Measurements from ENCODE around the gene KRTAP17-1.

The KRTAP17-1 gene

DNA sequence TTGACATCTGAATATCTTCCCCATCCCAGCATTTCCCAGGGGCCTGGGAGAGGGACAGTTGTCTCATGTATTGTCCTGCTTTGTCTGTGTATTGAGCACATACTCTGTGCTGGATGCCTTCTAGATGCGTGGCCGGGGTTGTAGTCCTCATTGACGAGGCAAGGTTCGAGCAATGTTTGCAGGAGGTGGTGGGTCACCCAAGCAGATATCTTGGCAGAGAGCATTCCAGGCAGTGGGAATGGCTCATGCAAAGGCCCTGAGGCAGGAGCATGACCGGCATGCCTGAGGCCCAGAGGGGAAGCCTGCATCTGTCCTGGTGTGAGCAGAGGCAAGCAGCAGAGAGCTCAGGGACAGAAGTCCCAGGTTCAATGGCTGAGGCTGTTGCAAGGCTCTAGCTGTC lies 17.6 kb upstream of the KRTAP17-1 start:
- DNase-seq (ENCODE audit: low read depth in 2 of 2) = no peak

DNA sequence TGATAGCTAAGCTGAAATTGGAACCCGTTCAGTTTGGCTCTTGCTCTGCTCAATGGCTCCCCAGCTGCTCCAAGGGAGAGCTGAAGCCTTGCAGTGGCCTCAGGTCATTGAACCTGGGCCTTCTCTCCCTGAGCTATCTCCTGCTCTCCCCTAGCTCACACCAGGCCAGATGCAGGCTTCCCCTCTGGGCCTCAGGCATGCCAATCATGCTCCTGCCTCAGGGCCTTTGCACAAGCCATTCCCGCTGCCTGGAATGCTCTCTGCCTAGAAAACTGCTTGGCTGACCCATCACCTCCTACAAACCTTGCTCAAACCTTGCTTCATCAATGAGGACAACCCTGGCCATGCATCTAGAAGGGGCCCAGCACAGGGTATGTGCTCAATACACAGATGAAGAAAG lies 16.7 kb upstream of the KRTAP17-1 start:
- no peak for DNase-seq (ENCODE audit: low read depth in 2 of 2)

DNA sequence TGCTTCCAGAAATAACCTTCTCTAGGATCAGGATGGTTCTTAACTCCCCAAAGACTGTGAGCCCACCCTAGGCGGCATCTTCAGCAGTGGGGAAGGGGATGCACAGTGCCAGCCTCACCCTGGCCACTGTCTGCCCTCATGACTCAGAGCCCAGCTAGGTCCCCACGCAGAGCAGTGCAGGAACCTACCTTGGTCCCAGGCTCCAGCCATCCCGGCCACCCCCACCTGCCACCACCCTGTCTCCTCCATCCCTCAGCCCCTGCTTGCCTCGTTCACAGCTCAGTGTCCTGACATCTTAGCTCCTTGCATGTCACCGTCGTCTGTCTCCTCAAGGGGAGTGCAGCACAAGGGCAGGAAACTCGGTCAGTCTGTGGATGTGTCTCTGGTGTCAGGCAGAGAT lies 16.1 kb upstream of the KRTAP17-1 start:
- DNase-seq (ENCODE audit: low read depth in 2 of 2) = no peak

DNA sequence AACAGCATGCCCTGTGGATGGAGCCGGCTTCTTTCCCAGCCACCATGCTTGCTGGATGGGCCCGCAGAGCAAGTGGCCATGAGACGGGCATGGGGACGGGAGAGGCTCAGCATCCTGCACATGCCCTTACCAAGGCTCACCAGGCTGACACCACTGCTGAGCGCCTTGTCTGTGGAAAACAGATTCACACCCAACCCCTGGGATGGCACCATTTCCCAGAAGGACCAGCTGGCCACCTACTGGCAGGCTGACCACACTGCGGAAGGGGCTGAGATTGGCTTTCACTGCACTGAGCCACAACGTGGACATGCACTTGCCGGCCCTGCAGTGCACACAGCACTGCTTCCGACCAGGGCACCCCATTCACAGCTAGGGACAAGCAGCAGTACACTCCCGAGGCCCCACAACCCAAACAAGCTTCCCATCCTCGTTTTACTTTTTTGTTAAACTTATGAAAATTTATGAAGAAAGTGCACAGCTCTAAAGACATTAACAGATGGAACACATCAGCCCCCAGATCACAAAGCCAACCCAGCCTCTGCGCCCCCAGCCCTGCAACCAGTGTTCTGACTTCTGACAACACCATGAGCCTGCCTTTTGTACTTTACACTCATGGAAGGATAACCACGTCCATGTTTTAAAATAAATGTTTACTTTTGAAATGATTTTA lies 13.9 kb upstream of the KRTAP17-1 start:
- DNase-seq (ENCODE audit: low read depth in 2 of 2) = peak; percentile 10

DNA sequence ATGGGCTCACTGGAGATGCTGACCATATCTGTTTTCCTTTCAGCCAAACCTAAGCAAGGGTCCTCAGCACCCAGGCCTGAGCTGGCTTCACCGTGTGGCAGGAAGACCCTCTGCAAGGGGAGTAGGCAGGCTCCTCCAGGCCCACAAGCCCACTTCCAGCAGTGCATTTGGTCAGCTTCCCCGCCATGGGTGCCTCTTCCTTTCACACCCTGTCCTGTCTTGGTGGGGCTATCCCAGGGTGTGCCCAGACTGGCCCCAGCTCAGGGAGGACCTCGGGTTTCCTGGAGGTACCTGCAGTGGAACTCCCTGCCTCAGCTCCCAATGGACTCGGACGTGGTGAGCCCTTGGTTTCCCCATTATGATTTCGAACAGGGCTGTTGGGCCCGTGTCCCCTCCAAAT lies 12.7 kb upstream of the KRTAP17-1 start:
- no peak for DNase-seq (ENCODE audit: low read depth in 2 of 2)

DNA sequence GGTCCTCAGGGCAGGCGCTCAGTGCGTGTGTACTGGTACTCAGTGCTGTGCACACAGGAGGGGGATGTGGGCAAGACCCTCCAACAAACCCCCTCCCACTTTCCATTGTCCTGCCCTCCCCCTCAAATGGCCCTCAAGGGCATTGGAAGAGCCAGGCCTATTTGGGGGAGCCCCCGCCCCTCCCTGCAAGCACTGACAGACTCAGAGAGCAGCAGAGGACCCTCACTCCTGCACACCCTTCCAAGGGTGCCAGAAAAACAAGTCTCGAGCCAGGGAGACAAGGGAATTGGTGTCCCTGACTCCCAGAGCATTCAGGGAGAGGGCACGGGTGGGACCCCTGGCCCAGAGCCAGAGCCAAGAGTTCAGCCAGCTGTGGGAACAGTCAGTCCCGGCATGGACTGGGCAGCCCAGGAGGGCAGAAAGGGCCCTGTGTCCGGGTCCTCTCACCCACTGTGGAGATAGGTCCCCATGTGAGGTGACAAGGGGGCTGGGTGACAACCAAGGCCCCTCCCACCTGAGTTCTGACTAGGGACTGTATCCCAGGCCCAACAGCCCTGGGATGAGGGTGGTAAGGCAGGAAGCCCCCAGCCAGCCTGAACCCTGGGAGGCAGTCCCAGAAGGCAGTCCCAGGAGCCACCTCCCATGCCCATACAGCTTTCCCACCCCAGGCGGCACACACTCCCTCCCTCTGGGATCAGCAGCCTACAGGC lies 12.1 kb upstream of the KRTAP17-1 start:
- no peak for DNase-seq (ENCODE audit: low read depth in 2 of 2)

DNA sequence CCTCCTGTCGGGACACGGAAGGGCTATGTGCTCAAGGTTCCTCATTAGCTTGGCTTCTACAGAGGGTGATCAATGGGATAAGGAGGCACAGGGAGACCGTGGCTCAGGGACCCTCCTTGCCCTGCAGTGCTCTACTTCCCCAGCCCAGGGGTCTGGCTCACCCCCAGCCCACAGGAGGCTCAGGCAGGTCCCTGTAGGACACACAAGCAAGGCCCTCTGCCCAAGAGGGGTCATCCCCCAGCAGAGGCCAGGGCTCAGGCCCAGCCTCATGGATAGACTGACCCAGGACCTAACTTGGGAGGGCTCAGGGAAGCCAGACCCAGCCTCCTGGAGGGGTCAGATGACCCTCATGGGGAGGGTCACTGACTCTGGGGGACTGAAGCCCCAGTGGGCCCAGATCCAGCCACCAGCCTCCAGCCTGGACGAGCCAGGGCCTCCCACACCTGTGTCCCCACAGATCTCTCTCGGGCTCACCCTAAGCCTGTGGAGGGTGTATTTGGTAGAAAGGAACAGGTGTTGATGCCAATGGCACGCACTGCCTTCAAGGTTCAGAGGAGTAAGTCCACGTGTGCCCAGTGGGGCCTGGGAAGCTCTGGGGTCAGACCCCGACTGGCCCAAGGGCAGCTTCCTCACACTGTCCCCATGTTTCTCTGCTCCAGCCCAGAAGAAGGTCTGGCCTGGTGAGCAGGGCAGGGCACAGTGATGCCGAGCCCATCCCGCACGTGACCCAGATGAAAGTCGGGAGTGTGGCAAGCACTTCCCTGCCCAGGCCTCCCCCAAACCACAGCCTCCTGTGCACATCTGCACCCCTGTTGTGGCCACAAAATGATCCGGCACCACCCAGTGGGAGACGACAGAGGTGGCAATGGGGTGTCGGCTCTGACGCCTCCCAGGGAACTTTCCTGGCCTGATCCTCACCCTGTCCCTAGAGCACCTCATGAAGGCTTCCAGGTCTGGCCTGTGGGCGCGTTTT lies 10.9 kb upstream of the KRTAP17-1 start:
- no peak for DNase-seq (ENCODE audit: low read depth in 2 of 2)

DNA sequence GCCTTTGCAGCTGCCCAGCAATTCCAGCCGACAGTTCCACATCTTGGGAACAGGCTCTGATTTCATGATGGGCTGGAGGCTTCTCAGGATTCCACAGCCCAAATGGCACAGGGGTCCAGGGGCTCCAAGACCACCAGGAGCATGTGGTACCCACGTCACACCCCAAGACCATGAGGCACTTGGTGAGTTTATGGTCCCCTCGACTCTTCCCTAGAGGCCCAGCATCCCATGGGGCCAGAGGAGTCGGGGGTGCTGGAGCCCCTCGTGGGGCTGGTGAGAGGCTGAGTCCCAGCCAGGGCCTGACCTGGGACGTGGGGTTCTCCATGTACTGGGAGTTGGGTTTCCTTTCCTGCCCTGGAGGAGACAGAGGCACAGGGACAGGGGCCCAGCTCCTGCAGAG lies 10.1 kb upstream of the KRTAP17-1 start:
- no peak for DNase-seq (ENCODE audit: low read depth in 2 of 2)

DNA sequence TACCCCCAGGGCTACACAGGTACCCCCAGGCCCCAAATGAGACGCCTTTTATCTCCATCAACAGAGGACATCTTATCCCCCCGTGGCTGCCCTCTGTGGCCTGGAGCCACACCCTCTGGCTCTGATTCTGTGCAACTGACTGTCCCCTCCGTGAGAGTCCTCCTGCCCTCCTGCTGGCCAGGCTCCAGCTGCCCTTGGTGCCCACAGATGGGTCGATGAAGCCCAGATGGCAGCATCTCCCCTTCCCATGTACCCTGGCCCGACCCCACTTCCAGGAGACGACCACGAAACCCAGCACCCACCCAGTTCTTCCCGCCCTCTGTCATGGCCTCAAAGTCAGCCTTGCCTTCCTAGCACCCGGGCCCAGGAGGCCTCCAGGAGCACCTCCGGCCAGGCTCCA lies 9.6 kb upstream of the KRTAP17-1 start:
- no peak for DNase-seq (ENCODE audit: low read depth in 2 of 2)

DNA sequence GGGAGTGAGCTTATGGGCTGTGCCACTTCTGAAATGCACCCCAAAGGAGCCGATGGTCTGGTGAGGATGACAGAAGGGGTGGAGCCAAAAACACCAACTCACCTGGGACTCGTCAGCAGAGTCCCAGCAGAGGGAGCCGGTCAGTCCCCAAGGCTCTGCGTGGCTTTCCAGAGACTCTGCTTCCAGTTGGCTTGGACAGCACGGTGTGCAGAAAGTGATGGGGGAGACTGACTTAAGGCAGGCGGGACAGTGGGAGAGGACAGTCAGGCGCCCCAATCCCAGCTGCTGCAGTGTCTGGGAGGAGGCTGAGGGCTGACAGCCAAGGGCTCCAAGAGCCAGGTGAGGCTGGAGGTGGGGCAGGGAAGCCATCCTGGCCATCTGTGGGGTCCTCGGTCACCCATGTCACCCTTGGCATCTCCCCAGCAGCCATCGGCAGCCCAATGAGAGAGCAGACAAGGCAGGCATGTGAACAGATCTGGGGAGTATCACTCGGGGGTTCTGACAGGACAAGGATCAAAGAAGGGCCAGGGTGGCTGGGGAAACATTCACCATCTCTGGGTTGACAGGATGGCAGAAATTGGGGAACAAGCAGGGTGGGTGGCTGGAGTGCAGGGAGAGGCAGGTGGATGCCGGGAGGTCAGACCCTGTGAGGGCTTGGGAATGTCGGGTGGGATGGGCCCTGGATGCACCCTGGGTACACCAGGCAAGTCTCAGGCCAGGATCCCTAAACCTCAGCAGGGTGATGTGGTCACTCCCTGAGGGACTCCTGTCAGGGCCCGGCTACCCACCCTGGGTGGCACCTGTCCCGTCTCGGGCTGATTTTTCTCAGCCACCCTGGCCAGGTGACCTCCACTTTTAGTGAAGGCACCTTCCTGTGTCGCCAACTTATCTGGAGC lies 8.9 kb upstream of the KRTAP17-1 start:
- DNase-seq (ENCODE audit: low read depth in 2 of 2) = no peak

DNA sequence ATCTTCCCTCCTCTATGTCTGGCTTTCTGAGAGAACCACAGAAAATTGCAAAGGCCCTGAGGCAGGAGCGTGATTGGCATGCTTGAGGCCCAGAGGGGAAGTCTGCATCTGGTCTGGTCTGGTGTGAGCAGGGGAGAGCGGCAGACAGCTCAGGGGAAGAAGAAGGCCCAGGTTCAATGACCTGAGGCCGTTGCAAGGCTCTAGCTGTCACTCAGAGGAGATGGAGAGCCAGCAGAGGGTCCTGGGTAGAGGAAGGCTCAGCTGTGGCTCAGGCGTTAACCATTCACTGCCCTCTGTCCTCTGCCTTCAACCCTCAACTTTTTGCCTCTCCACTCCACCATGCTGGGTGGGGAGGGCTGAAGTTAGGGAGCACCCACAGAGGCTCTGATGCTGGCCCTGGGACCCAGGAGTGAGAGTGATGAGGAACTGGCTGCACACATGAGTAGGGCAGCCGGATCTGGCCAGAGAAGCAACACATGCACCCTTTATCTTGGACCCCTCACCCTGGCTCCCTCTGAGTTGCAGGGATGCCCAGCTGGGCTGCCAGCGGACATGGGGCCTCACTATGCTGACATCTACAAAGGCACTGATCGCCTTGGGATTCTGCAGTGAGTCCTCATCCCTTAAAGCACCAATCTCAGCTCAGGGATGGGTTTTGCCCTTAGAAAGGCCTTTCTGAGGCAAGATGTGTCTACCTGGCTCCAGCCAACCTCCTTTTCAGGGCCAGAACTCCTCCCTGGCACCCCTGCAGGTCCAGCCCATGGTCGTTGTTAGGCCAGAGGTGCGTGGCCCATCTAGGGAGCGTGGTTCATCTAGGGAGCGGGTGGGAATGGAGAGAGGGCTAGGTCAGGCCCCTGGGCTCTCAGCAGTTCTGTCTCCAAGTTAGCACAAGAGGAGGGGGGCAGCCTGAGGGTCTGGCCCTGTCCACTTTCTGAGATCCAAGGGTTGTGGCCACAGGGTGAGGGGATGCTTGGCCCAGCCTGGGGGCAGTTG lies 7.7 kb upstream of the KRTAP17-1 start:
- DNase-seq (ENCODE audit: low read depth in 2 of 2) = no peak

DNA sequence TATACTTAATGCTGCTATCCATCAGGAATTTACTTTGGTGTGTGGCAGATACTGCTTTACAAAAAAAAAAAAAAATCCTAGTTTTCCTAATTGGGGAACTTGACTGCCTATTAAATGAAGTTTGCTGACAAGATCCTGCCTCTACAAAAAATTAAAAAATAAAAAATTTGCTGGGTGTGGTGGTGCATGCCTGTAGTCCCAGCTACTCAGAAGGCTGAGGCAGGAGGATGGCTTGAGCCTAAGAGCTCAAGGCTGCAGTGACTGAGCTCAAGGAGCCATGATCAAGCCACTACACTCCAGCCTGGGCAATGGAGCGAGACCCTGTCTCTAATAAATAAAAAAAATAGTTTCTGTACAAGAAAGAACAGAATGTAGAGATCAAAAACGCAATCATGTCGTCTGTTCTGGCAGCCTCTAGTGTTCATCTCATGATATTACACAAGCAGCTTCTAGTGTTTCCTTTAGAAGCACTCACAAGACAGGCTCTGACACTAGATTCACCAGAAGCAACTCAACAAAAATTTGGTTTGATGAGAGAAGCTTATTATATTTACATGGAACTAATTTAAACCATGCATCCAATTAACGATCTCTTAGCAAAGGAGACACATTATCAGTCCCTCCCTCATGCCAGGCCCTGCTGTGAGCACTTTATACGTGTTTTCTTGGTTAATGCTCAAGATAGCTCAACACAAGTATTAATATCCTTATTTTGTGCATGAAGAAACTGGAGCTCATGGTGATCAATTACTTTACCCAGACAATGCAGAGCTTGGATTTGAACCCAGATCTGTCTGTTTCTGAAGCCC lies 6.8 kb upstream of the KRTAP17-1 start:
- DNase-seq (ENCODE audit: low read depth in 2 of 2) = peak; percentile 32 to 42

DNA sequence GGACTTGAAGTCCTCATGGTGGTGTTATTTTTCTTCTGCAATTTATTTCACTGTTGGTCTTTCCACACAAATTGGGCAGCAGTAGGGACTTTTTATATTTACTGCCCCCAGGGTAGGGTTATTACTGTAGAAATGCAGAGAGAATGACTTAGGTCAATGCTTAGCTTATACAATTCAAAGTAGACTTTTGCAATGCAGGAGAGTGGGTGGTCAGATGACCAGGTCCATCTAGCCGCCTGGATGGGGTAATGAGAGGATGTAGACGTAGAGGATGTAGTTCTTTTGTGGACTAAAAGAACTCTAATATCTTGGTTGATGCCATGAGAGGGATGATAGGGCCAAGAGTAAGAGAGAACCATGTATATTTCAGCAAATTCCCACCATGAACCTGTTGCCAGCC lies 2.7 kb upstream of the KRTAP17-1 start:
- no peak for DNase-seq (ENCODE audit: low read depth in 2 of 2)

DNA sequence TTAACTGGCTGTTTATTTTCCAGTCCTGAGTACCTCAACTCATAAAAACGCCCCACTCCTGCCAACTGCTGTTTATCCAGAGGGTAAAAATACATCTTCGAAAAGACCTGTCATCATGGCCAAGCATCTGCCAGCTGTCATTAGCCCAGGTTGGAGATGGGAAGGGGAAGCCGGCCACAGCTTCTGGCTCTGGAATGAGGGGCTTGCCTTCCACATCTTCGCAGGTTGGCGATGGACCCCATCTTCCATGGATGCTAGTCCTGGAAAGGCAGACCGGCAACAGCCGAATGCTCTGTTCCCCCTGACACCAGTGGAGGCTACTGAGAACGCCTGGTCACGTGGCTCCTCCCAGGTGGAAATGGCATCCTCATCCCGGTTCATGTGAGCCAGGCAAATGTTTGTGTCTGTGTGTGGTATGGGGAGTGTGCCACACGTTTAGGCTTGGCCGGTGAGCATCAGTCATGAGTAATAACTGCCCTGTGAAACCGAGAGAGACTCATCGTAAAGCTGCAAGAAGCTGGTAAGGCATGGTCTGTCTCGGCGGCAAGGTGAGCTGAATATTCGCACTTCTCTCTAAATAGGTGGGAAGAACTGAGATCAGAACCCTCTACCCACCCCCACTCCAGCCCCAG lies 420 bp upstream of the KRTAP17-1 start:
- no peak for DNase-seq (ENCODE audit: low read depth in 2 of 2)

DNA sequence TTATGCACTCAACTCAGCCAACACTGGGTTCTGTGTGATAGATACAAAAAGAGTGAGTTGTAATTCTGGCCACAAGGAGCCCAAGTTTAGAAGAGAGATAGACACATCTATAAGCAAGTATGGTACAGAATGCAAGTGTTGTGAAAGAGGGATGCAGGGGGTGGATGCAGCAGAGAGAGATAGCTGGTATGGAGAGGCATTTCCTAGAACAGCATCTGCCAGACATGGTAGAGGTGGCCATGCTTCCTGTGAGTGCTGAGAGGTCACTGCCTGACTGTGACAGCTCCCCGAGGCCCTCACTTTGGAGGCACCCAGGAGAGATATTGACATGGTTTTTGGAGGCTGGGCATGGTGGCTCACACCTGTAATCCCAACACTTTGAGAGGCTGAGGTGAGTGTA lies 4.4 kb downstream of the KRTAP17-1 start:
- DNase-seq (ENCODE audit: low read depth in 2 of 2) = no peak

DNA sequence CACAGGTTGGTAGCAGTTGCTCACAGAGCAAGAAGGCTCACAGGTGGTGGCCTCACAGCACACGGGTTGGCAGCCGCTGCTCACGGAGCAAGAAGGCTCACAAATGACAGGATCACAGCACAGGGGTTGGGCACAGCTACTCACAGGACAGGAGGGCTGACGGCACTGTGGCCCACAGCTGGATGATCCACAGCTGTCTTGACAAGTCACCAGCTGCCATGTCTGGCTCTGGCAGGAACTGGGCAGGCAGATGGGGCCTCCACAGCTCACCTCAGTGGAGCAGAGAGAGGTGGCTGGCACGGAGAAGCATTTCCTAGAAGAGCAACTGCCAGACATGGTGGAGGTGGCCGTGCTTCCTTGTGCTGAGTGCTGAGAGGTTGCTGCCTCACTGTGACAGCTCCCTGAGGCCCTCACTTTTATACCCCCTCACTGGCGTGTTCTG lies 6.6 kb downstream of the KRTAP17-1 start, which contains the start of gene KRTAP16-1:
Gene KRTAP16-1 (minus strand): TSS at position 392 of the 442 bp plus-strand sequence. CDS start 56 bp downstream, at position 336.
- DNase-seq (ENCODE audit: low read depth in 2 of 2) = no peak

DNA sequence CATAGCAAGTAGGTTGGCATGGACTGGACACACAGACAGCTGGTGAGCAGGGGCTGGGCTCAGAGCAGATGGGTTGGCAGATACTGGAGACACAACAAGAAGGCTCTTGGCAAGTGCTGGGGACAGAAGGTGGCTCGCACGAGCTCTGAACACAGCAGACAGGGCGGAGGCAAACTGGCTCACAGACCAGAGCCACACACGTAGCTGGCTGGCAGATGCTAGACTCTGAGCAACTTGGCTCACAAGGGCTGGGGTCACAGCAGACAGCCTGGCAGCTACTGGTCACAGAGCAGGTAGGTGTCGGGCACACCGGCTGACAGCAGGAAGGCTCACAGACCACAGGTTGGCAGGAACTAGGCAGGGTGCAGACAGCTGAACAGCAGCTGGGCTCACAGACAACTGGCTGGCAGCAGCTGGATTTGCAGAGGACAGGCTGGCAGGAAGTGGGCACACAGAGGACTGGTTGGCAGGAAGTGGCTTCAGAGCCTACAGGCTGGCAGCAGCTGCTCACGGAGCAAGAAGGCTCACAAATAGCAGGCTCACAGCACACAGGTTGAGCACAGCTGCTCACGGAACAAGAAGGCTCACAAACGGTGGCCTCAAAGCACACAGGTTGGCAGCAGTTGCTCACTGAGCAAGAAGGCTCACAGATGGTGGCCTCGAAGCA lies 7.1 kb downstream of the KRTAP17-1 start:
- DNase-seq (ENCODE audit: low read depth in 2 of 2) = no peak

DNA sequence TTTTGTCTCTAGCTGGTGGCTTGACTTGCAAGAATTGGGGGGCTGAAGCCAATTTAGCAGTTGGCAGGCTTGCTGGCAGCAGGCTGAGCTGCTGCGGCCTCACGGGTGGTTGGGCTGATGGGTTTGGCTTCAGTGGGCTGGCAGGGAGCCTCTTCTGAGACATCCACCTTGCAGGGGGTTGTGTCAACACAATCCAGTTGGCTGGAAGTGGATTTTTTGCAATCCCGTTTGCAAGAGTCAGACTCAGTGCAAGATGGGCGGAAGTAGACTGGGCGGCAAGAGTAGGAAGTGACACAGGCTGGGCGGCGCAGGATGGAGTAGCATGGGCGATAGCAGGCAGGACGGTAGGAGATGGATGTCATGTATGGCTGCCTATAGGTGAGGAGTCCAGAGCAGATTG lies 7.9 kb downstream of the KRTAP17-1 start:
- DNase-seq (ENCODE audit: low read depth in 2 of 2) = no peak

All from fibroblast of skin of left biceps (primary cell).